Midbrain (tissue), 1 donor: ENCODE results near the gene PCYT1A.

Experiments used
- DNase-seq: peaks from one replicate; lab custom pipeline; 2025; lab: John Stamatoyannopoulos, UW

Gene PCYT1A

DNA sequence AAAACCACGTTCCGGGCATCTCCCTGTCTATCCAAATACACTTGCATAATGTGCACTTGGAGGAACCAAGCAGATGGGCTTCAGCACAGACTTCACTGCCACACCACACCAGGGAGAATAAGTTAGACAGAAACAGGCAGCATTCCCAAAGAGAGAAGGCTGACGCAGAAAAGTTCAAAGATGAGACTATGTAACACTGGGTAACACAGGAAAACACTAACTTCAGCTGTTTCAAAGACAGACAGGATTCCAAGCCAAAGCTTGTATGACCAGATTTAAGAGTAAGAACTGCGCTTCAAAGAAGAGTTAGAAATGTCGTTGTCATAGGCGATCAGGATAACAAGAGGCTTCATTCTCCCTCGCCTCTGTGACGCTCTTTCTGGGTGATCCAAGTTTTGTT is 51.3 kb downstream of the PCYT1A start:
- DNase-seq: no peak

DNA sequence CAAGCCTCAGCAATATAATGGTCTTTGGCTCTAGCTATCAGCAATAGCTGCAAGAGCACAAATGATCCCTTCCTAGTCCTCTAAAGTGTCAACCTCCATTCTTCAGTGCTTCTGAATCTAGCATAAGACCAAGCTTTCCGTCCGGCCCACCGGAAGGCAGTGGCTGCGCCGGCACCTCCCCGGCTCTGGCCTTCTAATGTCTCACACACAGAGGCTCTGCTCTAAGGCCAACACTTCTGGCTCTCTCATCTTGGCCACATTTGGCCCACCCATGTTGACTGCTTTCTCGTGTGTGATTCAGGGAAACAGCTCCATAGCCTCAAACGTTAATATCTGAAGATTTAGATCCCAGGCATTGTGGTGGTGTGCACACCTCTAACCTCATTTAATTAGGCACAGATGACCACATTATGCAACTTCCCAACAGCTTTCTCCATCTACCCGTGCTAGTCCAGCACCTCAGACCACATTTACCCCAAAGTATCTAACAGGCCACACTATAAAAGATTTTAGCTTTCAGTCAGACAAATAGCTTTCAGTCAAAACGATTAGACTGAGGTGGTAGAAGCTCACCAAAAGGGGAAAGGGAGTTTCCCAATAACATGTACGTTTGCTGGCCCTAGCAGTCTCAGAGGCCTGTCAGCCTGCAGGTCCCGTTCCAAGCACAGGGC is 51.9 kb downstream of the PCYT1A start:
- no peak for DNase-seq

DNA sequence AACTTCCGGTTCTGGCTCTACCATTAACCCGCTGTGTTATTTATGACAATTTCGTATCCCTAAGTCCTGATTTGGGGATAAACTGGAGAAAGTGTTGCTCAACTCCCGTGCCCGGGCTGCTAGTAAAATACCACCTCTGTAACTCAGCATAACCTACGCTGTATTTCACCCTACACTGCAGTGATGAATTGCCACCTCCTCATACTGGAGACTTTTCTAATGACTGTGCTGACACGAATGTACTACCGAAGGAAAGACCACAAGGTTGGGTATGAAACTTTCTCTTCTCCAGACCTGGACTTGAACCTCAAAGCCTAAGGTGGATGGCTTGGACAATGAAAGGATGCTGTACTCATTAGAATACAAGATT is 54.7 kb downstream of the PCYT1A start:
- no peak for DNase-seq

DNA sequence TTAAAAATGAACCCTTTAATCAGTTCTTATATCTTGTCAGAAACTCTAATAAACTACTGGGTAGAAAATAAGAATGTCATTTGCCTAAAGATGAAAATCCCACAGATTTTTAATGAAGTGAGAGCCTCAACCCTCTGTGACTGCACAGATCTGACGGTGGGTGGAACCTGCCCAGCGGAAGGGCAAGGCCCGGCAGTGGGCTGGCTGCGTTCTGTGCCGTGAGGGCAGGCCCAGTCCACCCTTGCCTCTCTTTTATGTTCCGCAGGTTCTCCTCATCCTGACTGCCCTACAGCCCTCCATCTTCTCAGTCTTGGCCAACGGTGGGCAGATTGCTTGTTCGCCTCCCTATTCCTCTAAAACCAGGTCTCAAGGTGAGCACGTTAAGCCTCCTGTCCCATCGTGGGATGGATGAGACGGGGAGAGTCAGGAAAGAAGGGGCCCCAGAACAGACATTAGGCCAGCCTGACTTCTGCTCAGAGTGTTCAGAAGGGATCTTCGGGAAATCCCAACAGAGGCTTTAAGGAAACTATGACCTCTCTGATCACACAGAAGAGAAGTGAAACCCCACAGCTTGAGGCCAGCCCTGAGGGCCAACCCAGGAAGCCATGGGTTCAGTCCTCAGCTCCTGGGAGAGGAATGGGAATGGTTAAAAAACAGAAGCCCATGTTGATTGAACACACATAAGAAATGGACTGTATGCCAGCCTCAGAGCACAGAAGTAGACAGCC is 55.2 kb downstream of the PCYT1A start:
- no peak for DNase-seq

DNA sequence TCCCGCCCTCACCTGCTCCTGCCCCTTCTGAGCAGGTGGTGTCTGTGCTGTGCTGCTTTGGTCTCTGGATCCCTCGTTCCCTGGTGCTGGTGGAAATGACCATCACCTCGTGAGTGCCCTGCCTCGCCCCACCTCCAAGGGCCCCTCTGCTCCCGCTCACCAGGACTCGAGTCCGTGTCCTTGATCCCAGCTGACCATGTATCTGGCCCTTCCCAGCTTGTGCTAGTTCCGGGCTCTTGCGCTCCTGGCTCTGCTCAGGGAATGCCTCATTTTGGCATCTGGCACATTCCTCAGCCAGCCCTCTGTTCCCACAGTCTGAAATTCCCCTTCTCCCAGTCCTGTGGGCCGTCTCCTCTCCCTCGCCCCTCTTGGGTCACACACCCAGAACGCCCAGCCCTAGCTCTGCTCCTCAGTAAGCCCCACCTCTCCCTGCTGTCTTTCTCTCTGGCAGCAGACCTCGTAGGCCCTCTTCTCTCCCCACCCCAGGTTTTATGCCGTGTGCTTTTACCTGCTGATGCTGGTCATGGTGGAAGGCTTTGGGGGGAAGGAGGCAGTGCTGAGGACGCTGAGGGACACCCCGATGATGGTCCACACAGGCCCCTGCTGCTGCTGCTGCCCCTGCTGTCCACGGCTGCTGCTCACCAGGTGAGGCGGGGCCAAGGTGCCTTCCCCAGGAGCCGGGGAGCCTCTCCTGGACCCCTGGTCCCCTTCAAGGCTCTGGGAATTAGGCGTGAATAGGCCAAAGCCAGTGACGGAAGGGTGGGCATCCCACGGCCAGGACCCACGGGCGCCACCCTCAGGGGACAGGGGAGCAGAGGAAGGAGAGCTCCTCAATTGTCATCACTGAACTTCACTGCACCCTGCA is 59.7 kb downstream of the PCYT1A start:
- DNase-seq: no peak

DNA sequence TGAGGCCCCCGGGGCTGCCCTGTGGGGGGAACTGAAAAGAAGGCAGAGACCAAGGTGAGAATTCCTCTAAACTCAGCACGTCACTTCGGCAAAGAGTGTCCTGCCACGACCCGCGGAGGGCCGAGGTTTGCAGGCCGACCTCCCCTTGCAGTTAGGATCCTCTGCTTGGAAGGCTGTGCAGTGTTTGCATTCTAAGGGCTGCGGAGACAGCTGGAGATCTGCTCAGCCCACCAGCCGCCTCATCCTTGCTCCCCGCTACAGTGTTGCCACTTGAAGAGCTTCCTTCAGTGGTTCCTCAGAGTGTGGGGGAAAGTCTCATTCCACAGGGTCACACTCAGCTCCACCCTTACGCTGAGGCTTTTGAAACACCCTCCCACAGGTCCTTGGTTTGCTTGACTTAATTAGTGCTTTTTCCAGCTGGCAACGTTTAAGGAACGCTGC is 60.4 kb downstream of the PCYT1A start:
- DNase-seq: no peak

DNA sequence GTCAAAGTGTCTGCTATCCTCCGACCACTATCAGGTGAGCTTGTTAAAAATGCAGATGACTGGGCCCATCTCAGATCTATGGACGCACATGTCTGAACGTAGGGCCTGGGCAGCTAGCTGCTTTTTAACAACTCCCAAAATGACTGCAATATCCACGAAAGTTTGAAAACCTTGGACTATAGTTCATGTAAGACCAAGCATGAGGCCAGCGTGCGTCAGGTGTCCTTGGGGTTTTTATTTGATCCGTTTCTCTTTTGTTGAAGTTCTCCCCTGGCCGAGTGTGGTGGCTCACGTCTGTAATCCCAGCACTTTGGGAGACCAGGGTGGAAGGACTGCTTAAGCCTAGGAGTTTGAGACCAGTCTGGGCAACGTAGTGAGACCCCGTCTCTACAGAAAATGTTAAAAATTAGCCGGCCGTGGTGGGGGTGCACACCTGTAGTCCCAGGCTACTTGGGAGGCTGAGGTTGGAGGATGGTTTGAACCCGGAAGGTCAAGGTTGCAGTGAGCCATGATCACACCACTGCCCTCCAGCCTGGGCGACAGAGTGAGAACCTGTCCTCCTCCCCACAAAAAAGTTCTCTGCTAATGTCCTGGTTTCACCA is 61.7 kb downstream of the PCYT1A start:
- no peak for DNase-seq

DNA sequence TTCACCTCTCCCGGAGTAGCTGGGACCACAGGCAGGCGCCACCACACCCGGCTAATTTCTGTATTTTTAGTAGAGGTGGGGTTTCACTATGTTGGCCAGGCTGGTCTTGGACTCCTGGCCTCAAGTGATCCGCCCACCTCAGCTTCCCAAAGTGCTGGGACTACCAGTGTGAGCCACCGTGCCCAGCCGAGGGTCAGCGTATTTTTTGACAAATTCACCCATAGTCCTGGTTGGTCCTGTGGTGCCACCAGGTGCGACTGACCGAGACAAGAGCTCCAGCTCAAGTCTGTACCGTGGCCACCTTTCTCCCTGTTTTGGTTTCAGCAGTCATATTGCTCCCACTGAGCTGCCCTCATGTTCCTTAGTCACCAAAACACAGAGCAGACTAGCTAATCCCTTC is 62.4 kb downstream of the PCYT1A start:
- no peak for DNase-seq

DNA sequence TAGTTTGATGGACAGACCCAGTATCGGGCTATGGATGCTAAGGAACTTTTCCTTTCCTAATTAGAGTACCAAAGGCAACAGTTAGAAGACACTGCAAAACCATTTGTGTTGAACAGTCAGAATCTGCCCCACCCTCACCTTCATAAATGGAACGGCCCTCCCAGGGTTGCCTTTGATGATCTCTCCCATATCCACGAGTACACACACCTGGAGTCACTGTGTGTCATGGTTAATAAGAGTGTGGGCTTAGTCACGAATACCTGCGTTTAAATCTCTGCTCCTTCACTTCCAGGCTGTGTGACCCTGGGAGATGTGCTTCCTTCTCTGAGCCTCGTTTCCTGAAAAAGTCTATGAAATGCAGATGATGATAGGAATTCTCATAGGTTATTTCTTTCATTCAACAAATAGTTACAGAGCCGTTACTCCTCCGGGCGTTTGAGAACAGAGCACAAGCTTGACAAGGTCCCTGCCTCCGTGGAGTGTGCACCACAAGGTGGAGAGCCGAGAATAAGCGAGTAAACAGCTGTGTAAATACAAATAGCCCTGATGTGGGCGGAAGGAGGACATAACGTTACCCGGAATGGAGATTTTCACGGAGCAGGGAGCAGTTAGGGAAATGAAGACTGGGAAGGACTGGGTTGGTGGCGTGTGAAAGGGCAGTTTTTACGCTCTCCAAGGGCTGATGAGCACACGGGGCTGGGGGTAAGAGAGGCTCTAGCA is 64.5 kb downstream of the PCYT1A start:
- no peak for DNase-seq

DNA sequence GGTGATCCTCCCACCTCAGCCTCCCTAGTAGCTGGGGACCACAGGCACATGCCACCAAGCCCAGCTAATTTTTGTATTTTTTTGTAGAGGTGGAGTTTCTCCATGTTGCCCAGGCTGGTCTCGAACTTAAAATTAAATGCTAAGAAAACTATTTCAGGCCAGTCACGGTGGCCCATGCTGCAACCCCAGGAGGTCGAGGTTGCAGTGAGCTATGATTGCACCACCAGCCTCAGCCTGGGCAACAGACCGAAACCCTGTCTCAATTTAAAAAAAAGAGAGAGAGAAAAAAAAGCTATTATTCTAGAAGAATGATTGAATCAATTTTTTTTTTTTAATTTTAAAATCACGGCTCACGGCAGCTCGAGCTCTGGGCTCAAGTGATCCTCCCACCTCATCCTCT is 66.5 kb downstream of the PCYT1A start:
- DNase-seq: no peak

DNA sequence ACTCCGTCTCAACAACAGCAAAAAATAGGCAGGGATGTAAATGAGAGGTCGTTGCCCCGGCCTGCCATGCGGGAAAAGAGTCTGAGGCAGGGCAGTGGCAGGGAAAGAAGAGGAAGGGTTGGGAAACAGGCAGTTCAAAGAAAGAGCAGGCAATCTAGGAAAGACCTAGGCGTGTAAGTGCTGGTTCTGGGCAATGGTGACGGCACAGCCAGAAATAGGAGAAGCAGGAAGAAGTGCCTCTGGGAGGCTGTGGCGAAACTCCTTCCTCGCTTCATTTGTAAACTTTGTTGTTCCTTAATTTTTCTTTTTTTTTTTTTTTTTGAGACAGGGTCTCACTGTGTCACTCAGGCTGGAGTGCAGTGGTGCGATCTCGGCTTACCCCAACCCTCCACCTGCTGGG is 66.9 kb downstream of the PCYT1A start:
- peak; percentile 27 for DNase-seq

DNA sequence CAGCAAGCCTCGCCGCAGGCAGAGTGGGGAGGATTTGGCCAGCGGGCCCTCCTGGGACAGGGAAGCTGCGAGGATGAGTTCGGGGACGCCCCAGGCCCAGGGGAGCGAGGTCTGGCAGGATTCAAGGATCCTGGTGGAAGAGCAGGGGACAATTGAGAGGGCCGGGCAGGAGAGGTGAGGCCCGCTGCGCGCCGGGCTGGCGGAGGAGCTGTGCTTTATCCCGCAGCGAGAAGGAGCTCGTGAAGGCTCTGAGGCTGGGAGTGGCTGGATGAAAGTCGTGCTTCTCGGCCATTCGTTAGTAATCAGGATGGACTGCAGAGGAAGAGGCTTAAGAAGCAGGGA is 67.6 kb downstream of the PCYT1A start:
- DNase-seq: no peak

DNA sequence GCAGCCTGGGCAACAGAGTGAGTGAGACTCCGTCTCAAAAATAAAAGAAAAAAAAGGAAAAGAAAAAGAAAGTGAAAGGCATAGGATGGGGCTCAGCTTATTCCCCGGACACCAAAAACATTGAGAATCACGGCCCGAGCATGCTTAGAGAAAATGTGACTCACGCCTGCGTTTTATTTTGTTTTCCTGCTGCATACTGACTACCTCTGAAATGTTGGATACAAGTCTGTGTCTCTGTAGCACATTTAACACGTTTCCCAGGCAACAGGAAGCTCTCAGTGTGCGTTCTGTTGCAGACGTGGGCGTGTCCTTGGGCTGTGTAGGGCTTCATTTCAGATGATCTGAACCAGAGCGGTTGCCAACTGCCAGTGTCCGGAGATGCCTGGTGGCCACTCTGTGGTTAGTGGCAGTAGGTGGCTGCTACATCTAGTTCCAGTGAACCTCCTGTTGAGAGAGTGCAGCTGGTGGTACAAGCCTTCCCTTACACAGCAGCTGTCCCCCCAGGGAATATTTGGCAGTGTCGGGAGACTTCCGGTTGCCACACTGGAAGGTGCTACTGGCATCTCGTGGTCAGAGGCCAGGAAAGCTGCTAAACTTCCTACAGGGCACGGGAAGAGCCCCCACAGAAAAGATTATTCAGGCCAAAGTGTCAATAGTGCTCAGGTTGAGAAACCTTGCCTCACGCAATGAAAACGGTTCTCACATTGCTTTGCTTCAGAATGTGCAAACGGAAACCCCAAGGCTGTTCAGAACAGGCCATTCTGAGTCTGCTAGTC is 68.1 kb downstream of the PCYT1A start:
- DNase-seq: peak; percentile 18

DNA sequence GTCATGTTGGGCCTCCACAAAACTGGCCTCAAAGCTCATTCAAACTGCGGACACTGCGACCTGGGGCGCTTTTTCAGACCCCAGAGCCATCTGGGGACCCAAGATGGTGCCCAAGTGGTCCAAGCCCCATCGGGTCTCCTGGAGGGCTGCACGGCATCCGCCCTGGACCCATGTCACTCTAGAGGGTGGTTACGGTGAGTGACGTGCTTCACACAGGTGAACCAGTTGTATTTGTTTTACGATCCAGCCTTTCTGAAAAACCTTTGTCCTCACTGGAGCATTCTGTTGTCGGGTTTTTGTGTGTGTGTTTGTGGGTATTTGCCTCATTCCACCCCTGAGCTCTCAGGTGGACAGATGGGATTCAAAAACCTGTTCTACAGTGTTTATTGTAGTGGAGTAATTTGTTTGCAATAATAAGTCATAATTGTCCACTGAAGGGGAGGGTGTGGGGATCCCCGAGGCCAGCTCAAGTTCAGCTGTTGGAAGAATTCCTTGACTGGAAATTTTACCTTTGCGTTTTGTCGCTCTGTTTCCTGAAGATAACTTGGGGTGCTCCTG is 69.3 kb downstream of the PCYT1A start:
- no peak for DNase-seq

DNA sequence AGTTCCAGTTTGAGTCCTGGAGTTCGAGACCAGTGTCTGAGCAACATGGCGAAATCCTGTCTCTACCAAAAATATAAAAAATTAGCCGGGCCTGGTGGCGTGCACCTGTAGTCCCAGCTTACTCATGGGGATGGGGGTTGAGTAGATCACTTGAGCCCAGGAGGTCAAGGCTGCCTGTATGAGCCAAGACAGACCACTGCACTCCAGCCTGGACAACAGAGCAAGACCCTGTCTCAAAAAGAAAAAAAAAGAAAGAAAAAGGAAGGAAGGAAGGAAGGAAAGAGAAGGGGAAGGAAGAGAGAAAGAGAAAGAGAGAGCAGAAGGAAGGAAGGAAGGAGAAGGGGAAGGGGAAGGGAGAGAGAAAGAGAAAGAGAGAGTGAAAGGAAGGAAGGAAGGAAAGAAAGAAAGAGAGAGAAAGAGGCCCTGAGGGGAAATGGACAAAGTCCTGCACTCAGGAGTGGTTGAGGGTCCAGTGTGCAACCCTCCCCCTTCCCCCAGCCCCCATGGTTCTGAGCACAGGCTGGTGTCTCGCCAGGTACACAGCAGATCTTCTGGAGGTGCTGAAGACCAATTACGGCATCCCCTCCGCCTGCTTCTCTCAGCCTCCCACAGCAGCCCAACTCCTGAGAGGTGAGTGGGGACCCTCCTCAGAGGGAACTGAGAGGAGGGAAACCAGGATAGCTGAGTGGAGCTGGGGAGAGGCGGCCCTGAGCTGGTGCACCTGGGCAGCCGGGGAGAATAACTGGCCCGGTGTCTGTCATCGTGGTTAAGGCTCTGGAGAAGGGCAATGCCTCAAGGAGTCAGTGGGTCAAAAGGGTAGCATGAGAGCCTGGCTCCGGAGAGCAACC is 70.0 kb downstream of the PCYT1A start:
- DNase-seq: no peak

DNA sequence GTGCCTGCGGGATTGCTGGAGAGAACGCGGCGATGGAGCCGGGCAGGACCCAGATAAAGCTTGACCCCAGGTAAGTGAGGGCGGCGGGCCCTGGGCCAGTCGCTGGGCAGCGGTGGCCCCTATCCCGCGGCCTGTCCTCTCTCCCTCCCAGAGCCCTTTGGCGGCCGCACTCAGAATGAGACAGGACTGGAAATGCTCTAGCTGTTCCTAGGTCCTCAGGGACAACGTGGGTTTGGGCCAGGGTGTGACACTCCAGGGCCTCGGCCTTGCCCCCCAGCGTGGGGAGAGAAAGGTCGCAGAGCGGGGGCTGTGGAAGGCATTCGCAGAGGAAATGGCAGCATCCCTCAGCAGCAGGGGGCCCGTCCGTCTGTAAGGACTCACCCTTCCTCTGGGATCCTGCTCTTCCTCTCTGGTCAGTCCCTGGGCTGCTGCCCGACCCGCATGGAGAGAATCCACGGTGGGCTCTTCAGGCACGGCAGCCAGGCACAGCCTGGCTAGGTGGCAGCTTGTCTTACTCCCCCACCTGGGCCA is 70.8 kb downstream of the PCYT1A start:
- no peak for DNase-seq

DNA sequence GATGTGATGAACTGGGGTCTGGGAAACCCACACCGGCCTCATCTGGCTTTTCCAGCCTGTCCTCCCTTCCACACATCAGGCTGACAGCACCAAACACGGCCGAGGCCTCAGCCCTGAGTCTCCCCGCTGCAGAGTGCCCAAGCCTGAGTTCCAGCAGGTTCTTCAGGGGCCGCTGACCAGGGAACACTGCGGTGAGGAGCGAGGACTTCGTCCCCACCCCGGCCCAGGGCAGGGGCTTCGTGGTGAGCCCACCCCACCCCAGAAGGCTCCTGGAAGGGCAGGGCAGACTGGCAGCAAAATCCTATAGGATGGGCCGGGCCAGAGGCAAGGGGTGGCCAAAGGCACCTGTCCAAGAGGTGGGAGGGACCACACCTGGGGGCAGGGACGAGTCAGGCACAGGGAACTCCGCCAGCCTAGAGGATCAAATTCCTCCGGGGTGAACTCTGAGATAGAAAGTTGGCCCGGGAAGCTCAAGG is 71.4 kb downstream of the PCYT1A start, which contains the start of gene SLC51A:
Gene SLC51A (plus strand): TSS at position 446 of the 476 bp plus-strand sequence. CDS start 179 bp downstream, outside the sequence.
- no peak for DNase-seq

DNA sequence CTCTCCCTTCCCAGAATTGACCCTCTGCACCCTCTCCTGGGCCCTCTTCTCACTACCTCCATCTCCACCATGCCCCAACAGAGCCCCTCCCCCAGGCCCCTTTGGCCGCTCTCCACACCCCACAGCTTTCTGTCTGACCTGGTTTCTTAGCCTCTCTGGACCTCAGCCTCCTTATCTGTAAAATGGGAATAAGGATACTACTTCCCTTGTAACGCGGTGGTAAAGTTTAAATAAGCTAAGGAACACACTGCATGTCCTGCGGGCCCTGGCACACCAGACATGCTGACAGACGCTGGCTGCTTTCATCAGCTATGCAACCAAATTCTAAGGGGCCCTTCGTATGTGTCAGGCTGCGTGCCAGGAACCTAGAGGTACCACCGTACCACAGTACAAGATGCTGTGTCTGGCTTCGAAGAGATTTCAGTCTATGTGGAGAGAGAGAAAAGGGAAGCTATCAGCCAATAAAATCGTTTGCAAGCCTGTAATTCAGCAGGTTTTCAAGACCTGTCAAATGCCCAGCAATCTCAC is 72.0 kb downstream of the PCYT1A start:
- DNase-seq: no peak
